Liver (tissue), 3 donors: ENCODE measurements around the gene CTXN1.

Experiments used
- CTCF ChIP-seq: fragments of 150-350 bp; IDR thresholded peaks from 2 replicates; pipeline ENCODE4 v1.5.1; 2017; ENCODE audit warnings: improper control_type of control experiment, low read depth, low read length; ENCODE audit not compliant: missing input control
- RAD21 ChIP-seq, 2 donors: IDR thresholded peaks; 2 replicates each; pipeline ENCODE4 v1.6.1; 2016; ENCODE audit warnings: antibody characterized with exemption in 2 of 2, mild to moderate bottlenecking in 2 of 2
- ZBTB33 ChIP-seq: IDR thresholded peaks from 2 replicates; pipeline ENCODE4 v1.6.1; 2016; ENCODE audit warnings: antibody characterized with exemption
- donor health status: healthy.
- donor health status: healthy.

GRCh38 chr19:7888826-7889217 is 37.1 kb downstream of the CTXN1 start:
- TF ChIP-seq CTCF (no peak), RAD21 (IDR thresholded peaks at IDR 0.05) (no peak), ZBTB33 (no peak)
